HG02763 (cell line): Measurements from ENCODE around the gene APC.

Source experiments
- ATAC-seq: cut with Tn5 transposase; IDR thresholded peaks from one replicate; pipeline ENCODE4 v1.9.1; 2021; ENCODE audit warnings: mild to moderate bottlenecking, moderate library complexity; ENCODE audit not compliant: unreplicated experiment

The APC gene

GRCh38 chr5:112776301-112776856 lies 38.7 kb downstream of the APC start:
- no peak for ATAC-seq

DNA sequence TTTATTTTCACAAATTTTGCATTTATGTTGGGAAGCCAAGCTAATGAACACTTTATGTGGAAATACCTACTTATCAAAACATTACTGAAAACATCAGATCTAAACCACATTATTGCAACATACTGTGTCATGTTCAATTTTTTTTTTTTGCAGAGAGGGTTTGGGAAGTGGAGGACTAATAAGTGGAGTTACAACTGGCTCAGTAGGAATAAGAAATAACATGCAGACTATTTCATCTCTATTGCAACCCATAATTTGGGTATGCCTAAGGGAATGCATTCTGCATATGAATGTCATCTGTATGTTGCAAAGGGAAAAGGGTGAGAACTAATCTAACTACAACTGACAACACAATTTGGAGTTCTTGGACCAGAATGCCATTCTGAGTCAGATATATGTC lies 41.8 kb downstream of the APC start:
- no peak for ATAC-seq

DNA sequence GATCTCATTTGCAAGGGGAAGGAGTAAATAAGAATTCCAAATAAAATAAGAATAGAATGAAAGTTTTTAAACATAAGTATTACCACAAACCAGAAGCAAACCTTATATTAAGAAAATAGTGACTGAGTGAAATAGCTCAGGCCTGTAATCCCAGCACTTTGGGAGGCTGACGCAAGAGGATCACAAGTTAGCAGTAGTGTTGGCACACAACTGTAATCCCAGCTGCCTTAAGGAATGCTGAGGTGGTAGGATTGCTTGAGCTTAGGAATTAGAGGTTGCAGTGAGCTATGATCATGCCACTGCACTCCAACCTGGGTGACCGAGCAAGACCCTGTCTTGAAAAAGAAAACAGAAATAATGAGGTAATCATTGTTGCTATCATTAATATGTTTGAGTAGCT lies 47.0 kb downstream of the APC start:
- no peak for ATAC-seq

DNA sequence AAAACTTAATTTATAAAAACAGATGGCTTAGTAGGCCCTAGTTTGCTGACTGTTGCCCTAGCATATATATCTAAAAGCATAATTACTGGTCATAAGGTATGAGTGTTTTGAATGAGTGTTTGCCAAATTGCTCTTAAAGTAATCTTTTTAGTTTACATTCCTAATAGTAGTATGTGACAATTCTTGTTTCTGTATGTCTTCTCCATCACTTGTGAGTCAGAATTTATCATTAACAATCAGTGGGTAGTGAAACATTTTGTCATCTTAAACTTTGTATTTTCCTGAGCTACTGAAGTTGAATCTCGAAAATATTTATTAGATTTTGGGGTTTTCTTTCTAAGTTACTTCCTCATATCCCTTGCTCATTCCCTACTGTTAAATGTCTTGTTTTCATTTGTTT lies 49.6 kb downstream of the APC start:
- ATAC-seq = no peak

- no peak for ATAC-seq
These were observed 50.2 kb downstream of the APC start for GRCh38 chr5:112787896-112788295.

GRCh38 chr5:112793201-112793600 lies 55.5 kb downstream of the APC start:
- no peak for ATAC-seq

- ATAC-seq = no peak
These were observed 56.7 kb downstream of the APC start for GRCh38 chr5:112794410-112794809.

- ATAC-seq = no peak
These were observed 57.7 kb downstream of the APC start for GRCh38 chr5:112795342-112795741.

DNA sequence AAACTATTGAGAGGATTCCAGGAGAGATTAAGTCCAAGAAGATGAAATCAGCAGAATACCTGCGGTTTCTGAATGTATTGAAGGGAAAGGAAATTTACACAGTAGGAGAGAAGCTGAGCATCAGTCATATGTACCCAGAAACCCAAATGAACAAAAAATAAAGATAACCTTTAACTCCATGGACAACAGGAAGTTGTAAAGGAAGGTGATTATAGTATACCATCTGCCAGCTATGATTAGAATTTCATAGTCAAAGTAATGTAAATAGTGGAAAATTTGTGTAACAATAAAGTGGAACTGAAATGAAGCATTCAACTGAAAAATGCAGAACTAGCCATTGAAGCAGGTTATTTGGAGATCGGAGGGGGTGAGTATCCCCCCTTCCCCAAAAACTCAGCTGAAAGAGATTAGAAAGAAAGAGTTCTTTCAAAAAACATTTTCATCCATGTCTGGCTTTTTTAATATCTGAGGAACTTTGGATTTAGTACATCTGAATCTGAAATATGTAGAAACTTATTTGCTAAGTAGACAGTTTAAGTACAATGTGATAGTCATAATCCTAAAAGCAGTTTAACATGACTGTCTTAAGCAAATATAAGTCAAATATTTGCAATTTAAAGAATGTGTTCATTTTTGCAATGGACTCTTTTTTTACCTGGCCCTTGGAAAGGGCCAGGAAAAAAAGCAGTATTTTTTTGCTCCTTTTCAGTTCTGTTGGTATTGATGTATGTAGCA lies 58.4 kb downstream of the APC start:
- ATAC-seq = no peak

DNA sequence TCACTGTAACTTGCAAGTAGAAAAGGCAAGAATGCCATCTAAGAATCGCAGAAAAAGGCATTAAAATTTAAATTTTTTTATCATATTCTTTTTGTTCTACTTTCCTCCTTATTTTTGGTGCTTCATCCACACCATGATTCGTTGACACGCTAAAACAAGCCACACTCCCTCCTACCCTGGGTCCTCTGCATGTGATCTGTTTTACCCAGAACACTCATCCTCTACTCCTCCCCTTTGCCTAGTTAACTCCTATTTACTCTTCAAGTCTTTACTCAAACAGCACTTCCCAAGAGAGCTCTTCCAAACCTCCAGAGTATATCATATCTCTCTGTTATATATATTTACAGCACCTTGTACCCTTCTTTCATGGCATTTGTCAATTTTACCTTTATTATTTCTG lies 62.0 kb downstream of the APC start:
- no peak for ATAC-seq

DNA sequence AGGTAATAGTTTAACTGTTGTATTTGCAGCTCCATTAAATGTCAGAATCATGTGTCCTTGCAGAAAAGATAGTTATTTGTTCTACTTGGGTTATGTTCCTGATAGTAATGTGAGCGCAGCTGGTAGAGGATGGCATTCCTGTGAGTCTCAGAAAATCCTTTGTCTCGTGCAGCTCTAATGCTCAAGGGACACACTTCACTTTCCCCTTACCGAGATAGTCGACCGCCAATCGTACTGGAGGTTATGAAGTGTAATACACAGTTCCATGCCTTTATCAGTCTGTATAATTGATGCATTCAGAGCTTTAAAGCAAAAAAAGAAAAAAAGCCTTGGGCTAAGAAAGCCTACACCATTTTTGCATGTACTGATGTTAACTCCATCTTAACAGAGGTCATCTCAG lies 63.2 kb downstream of the APC start:
- no peak for ATAC-seq

DNA sequence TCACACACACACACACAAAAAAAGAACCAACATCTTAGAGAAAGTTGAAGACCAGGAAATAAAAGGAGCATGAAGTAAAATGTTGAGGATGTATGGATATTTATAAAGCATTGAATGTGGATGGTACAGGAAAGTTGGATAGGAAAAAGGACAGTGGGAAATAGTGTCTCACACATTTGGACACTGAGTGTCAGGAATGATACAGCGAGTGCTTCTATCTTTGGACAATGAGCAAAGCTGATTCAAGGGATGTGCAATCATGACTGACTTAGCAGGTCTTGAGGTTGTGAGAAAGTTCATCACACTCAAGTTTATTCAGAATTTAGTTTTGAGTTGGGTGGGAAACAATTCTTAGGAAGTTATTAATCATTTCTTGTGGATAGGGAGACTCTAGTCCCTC lies 73.3 kb downstream of the APC start:
- no peak for ATAC-seq

DNA sequence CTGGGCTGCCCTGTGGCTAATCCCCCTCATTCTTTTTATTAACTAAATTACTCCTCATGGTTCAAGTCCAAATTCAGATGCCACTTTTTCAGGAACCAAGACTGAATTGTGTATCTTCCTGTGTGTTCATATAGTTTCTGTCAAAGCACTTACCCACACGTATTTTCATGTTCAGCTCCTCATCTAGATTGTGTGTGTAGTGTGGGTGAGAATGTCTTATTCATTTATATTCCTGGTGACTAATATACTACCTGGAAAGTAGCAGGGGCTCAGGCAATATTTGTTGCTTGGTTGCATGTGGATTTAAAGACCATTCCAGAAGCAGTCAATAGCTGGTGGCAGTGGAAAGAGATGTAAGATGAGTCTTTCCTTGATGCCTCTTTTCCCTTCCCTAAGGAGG lies 74.9 kb downstream of the APC start:
- no peak for ATAC-seq

DNA sequence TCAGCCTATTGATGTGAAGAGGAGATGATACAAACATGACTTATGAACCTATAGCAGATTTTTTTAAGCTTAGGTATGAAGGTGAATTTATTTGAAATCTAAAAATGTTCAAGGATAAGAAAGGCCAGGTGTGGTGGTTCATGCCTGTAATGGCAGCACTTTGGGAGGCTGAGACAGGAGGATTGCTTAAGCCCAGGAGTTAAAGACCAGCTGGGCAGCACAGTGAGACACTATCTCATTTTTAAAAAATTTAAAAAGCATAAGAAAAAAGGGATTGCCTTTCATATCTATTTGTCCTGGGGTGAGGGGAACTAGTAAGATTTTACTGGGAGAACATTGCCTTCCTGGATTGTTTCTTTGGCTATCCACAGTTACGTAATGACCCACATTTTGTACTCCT lies 82.6 kb downstream of the APC start:
- ATAC-seq = no peak

DNA sequence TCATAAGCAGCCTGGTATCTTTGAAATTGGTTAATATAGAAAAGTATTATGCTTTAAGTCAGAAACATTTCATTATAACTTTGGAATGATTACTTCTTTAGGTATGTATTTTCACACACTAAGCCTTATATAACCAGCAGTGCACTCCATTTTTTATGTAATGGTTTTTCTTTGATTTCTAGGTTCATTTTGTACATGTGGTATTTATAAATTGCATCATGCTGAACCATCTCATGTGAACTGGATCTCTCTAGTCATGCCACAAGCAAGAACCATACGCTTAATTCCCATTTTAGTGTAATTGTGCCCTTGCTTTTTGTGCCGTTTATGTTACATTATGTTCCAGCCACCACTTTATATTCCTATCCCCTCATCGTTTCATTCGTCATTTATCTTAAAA lies 84.8 kb downstream of the APC start:
- no peak for ATAC-seq

DNA sequence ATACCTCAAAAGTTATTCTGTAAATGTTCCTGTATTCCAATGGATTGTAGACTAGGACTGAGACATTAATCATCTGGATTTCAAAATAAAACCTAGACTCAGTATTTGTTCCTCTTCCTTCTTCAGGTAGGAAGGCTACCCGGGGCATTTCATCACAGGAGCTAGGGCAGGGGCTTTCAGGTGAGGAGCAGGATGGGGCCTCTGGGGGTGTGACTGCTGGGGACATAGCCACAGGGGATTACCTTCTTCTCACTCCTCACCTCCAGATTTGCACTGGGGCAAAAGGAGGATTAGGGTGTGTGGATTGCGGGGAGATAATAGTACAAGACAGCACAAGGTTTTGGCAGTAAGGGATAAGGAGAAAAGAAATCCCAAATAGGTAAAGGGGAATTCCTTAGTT lies 85.5 kb downstream of the APC start:
- ATAC-seq = no peak

DNA sequence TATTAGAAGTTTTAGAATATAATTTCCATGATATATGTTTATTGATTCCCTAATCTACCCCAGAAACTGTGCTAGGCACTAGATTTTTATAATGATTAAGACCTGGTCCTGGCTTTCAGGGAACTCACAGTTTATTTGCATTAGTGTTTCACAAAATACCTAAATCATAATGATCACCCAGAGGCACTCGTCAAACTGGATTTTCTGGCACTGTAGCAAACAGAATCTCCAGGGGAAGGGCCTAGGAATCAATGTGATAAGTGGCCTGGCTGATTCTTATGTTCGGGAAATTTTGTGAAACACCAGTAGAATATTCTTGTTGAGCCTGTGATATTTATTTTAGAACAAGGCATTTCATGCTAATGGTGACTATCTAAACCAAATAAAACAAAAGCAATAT lies 86.0 kb downstream of the APC start:
- no peak for ATAC-seq

DNA sequence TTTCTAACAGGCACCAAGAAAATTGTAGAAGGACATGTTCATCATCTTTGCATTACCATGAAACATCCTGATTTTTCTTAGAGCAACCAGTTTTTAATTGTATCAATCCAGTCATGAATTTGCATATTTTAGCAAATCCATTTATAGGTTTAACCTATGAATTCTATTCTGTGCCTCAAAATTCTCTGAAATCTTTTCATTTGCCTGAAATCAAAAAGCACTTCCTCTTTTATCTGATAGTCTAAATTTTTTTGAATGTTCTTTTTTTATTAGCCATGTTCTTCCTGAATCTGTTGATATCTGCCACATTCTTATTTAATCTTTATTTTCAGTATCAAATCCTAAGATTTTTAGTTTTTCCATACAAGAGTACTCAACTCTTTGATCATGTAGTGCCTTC lies 86.5 kb downstream of the APC start:
- no peak for ATAC-seq

- ATAC-seq = no peak
These were observed 92.7 kb downstream of the APC start for GRCh38 chr5:112830378-112830777.

GRCh38 chr5:112833971-112834370 lies 96.3 kb downstream of the APC start:
- no peak for ATAC-seq

GRCh38 chr5:112844489-112844888 lies 106.8 kb downstream of the APC start:
- ATAC-seq = no peak

- no peak for ATAC-seq
These were observed 108.9 kb downstream of the APC start for GRCh38 chr5:112846556-112846955.

DNA sequence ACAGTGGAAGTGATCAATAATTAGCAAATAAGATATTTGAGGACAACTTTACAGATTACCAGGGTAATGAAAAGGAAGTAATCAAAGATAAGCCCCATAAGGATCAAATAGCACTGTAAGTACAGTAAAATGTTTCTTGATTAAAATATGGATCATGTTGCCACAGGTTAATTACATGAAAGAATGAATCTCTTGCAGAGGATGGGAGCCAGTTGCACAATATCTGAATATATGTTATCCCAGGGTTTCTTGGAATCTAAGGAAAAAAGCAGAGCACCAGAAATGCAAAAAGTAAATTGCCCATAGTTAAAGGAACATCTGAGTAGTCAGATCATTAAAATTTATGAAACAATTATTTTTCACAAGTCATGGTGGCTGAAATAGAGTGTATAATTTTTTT lies 109.6 kb downstream of the APC start:
- no peak for ATAC-seq
